Gastrocnemius medialis (tissue), 4 donors: ENCODE measurements around the gene HIRIP3. TPM values are rescaled to one million over a fixed set of nuclear protein-coding genes. Genes with fewer than 3 reads are reported as not detected.
"Not testable (repeated sequence)": the region's sequence is repeated elsewhere in the genome, so short reads cannot be mapped to it uniquely, and the experiment has no call there.

Source experiments
- ATAC-seq, 2 donors: fragments of 150-250 bp; one replicate each; pipeline ENCODE4 v1.9.1; 2016
- DNase-seq, 2 donors: peaks; one replicate each; pipeline ENCODE4 v3.0.0-alpha.2; 2019
- H3K27ac ChIP-seq, 4 donors: fragments of 200-600 bp; sonication (generic); 1 replicate in 1 of 4; 2 replicates in 3 of 4; pipeline ENCODE4 v1.5.1; 2016 to 2018; ENCODE audit warnings: mild to moderate bottlenecking in 2 of 4, moderate library complexity in 1 of 4
- H3K27me3 ChIP-seq, 3 donors: fragments of 200-600 bp; sonication (generic) in 2 of 3; 1 replicate in 1 of 3; 2 replicates in 2 of 3; pipeline versions ENCODE4 v1.5.1 to v1.6.0; 2016 to 2019; ENCODE audit warnings: mild to moderate bottlenecking in 1 of 3, moderate library complexity in 1 of 3
- H3K36me3 ChIP-seq, 2 donors: fragments of 200-600 bp; sonication (generic) in 1 of 2; one replicate each; pipeline ENCODE4 v1.5.1; 2017 to 2018
- H3K4me1 ChIP-seq, 2 donors: fragments of 200-600 bp; sonication (generic) in 1 of 2; one replicate each; pipeline ENCODE4 v1.5.1; 2016 to 2017; ENCODE audit warnings: mild to moderate bottlenecking in 2 of 2
- H3K4me3 ChIP-seq, 4 donors: fragments of 200-600 bp; sonication (generic) in 3 of 4; 1 replicate in 1 of 4; 2 replicates in 3 of 4; pipeline ENCODE4 v1.5.1; 2016 to 2019; ENCODE audit warnings: mild to moderate bottlenecking in 2 of 4
- H3K9me3 ChIP-seq, 3 donors: fragments of 200-600 bp; sonication (generic) in 2 of 3; 1 replicate in 1 of 3; 2 replicates in 2 of 3; pipeline ENCODE4 v1.5.1; 2016 to 2019
- POLR2A ChIP-seq, 2 donors: fragments of 450-650 bp; IDR thresholded peaks; one replicate each; pipeline ENCODE4 v1.6.1; 2017; ENCODE audit warnings: antibody characterized with exemption in 2 of 2, mild to moderate bottlenecking in 2 of 2, moderate library complexity in 2 of 2
- in situ Hi-C, 4 donors: fragments of 200-750 bp; cut with MboI; loops; one replicate each; pipeline versions ENCODE4 v1.15.0 to v1.8.0; 2017; ENCODE audit warnings: low sequenced_read_pairs in 4 of 4
- intact Hi-C: fragments of 100-400 bp; cut with DNase I; formaldehyde crosslinking; loops from one replicate; pipeline ENCODE4 v1.15.1; 2023; ENCODE audit warnings: low total_unique reads
- total RNA-seq, 4 donors: library from RNA; depleted of rRNA; stranded (reverse); fragments of >200 nt; gene quantifications; one replicate each; pipeline versions ENCODE4 v1.1.0 to v1.2.3, GENCODE V29; 2016
- TF ChIP-seq, protein P1 (sequence below), 5 experiments: fragments of 450-650 bp in 3 of 5; fragments of 200-600 bp in 2 of 5; sonication (generic) in 2 of 5; IDR thresholded peaks in 4 of 5; conservative IDR thresholded peaks in 1 of 5; 1 replicate in 4 of 5; 2 replicates in 1 of 5; pipeline ENCODE4 v1.5.1; 2016 to 2019; ENCODE audit warnings: antibody characterized with exemption in 5 of 5, mild to moderate bottlenecking in 3 of 5, moderate library complexity in 3 of 5

HIRIP3 gene
- total RNA-seq, 4 donors from 2014 or later: 13.5 to 25.6 (median 17.2) TPM

DNA sequence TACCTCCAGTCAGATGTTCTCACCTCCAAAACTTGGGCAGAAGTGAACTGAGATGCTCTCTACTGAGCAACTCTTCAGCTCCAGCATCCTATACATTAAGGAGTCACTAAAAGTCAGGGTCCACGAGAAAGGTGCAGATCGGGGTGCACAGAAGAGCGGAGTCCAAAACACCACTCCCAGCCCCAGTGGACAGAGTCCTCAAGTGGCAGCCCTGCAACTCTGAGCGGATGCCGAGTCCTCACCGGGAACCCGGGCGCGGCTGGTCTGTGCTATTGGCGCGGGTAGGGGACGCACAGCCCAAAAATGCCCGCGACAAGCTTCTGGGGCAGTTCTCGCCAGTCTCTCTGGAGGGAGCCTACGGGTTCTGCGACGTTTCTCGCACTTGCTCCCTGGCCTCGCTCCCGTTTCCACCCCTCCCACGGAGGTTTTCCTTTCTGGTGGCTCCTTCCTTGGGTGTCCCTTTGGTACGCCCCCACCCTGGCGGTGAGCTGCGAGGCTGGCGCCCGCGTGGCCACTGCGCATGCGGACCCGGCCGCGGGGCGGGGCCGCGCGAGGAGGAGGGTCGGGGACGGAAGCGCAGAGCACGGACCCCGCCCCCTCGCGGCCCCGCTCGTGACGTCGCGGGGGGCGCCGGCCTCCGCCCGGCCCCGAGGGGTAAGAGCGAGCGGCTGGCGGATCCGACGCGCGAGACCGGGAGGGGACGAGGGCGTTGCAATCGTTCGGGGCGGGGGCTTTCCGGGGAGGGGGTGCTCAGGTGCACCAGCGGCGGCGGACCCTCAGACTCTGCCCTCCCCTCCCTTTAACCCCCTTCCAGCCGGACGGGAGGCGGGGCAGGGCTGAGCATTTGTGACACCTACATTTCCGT is 33.7 kb downstream of the HIRIP3 start, which contains the start of gene TMEM219:
TSS of gene TMEM219 (plus strand) at position 601 of the 865 bp plus-strand sequence. CDS start 1,065 bp downstream, outside the sequence.
- peaks cover 0 to 12% of the 10 kb centered on the region in 2 donors for H3K36me3 ChIP-seq
- H3K27ac ChIP-seq: peak within 1 kb of the TSS; percentile 74 to 94 (median 88)
- DNase-seq: peak; percentile 62 to 81
- H3K4me1 ChIP-seq: peaks cover 6 to 12% of the 10 kb centered on the region in 2 donors
- no peaks in the 10 kb centered on the region for H3K9me3 ChIP-seq
- peak; percentile 95 to 96 for ATAC-seq
- H3K4me3 ChIP-seq: peak within 1 kb of the TSS; percentile 67 to 95 (median 80)
- H3K27me3 ChIP-seq: no peaks in the 10 kb centered on the region
- intact Hi-C loops (loop anchor here (1.0 to 5.0 kb wide), 3 partner anchors 35 to 171 kb away; partner anchors contain the start of genes HIRIP3, INO80E, KCTD13 and KIF22), in situ Hi-C loops (no loop called here)
- TF ChIP-seq, protein P1, sequence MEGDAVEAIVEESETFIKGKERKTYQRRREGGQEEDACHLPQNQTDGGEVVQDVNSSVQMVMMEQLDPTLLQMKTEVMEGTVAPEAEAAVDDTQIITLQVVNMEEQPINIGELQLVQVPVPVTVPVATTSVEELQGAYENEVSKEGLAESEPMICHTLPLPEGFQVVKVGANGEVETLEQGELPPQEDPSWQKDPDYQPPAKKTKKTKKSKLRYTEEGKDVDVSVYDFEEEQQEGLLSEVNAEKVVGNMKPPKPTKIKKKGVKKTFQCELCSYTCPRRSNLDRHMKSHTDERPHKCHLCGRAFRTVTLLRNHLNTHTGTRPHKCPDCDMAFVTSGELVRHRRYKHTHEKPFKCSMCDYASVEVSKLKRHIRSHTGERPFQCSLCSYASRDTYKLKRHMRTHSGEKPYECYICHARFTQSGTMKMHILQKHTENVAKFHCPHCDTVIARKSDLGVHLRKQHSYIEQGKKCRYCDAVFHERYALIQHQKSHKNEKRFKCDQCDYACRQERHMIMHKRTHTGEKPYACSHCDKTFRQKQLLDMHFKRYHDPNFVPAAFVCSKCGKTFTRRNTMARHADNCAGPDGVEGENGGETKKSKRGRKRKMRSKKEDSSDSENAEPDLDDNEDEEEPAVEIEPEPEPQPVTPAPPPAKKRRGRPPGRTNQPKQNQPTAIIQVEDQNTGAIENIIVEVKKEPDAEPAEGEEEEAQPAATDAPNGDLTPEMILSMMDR (IDR thresholded peaks at IDR 0.05 in 4 of 5, conservative IDR thresholded peaks at IDR 0.05 in 1 of 5): peak; percentile 57 to 70 (median 67)
- peak; percentile 53 to 55 for TF ChIP-seq POLR2A (IDR thresholded peaks at IDR 0.05)

DNA sequence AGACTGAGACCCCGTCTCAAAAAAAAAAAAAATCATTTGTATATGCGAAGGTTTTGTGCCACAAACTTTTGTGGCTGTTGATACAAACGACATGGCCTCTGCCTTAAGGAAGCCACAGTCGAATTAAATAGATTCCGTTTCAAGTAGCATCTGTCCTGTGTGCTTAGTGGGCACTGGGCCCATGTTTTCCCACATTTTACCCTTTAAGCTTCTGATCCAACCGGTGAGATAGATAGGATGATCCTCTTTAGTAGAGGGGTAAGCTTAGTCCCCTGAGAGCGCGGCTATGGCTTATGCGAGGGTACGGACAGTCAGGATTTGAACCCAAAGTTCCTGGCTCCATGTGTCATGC is 34.3 kb downstream of the HIRIP3 start:
- no peak for DNase-seq
- Histone ChIP-seq H3K4me3 (peak overlapping the region; percentile 67 to 95 (median 80)), H3K9me3 (no peaks in the 10 kb centered on the region), H3K27ac (peak overlapping the region; percentile 74 to 94 (median 88)), H3K36me3 (peaks cover 0 to 12% of the 10 kb centered on the region in 2 donors), H3K4me1 (peaks cover 6 to 12% of the 10 kb centered on the region in 2 donors), H3K27me3 (no peaks in the 10 kb centered on the region)
- intact Hi-C loops (loop anchor here (1.0 to 5.0 kb wide), 3 partner anchors 34 to 171 kb away; partner anchors contain the start of genes HIRIP3, INO80E, KCTD13 and KIF22), in situ Hi-C loops (no loop called here)
- TF ChIP-seq POLR2A (IDR thresholded peaks at IDR 0.05): no peak
- TF ChIP-seq, protein P1 (IDR thresholded peaks at IDR 0.05 in 4 of 5, conservative IDR thresholded peaks at IDR 0.05 in 1 of 5): no peak
- ATAC-seq: peak in 1 of 2 donors; percentile 2

GRCh38 chr16:29959821-29960220 is 35.6 kb downstream of the HIRIP3 start:
- intact Hi-C loops: loop anchor here (2.0 to 5.0 kb wide), 2 partner anchors 33 to 37 kb away; partner anchors contain the start of genes HIRIP3, INO80E and KCTD13
- ATAC-seq, DNase-seq, H3K9me3 ChIP-seq, H3K4me3 ChIP-seq, H3K27me3 ChIP-seq, H3K27ac ChIP-seq, H3K36me3 ChIP-seq, in situ Hi-C loops: not testable (repeated sequence)
- peaks cover 6 to 12% of the 10 kb centered on the region in 2 donors for H3K4me1 ChIP-seq

GRCh38 chr16:29959293-29959692 is 36.1 kb downstream of the HIRIP3 start:
- no peaks in the 10 kb centered on the region for H3K27me3 ChIP-seq
- ATAC-seq (no peak), DNase-seq (no peak)
- H3K4me3 ChIP-seq: no peak overlapping the region
- H3K27ac ChIP-seq: no peak overlapping the region
- in situ Hi-C loops (no loop called here), intact Hi-C loops (no loop called here)
- peaks cover 0 to 5% of the 10 kb centered on the region in 2 donors for H3K36me3 ChIP-seq
- TF ChIP-seq, protein P1 (IDR thresholded peaks at IDR 0.05 in 4 of 5, conservative IDR thresholded peaks at IDR 0.05 in 1 of 5): no peak
- TF ChIP-seq POLR2A (IDR thresholded peaks at IDR 0.05): no peak
- H3K9me3 ChIP-seq: no peaks in the 10 kb centered on the region
- peaks cover 6 to 12% of the 10 kb centered on the region in 2 donors for H3K4me1 ChIP-seq

DNA sequence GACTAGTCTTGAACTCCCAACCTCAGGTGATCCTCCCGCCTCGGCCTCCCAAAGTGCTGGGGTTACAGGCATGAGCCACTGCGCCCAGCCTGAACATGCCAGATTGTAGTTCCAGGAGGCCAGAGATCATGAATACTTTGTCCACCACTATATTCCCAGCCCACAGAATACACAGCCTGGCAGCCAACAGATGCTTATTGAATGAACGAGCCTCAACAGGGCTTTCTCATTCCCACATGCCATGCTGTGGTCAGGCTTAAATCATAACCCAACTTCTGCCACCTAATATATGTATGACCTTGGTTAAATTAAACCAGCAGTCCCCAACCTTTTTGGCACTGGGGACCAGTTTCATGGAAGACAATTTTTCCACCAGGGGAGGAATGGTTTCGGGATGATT is 36.7 kb downstream of the HIRIP3 start:
- no peaks in the 10 kb centered on the region for H3K36me3 ChIP-seq
- H3K27ac ChIP-seq: no peak overlapping the region
- H3K27me3 ChIP-seq: no peaks in the 10 kb centered on the region
- H3K9me3 ChIP-seq: no peaks in the 10 kb centered on the region
- peaks cover 6 to 12% of the 10 kb centered on the region in 2 donors for H3K4me1 ChIP-seq
- TF ChIP-seq POLR2A (IDR thresholded peaks at IDR 0.05): no peak
- TF ChIP-seq, protein P1 (IDR thresholded peaks at IDR 0.05 in 4 of 5, conservative IDR thresholded peaks at IDR 0.05 in 1 of 5): no peak
- DNase-seq: no peak
- intact Hi-C loops (no loop called here), in situ Hi-C loops (no loop called here)
- no peak for ATAC-seq
- no peak overlapping the region for H3K4me3 ChIP-seq
